ENCODE results near the gene CYBA.

CYBA gene

GRCh38 chr16:88616736-88617135 is 34.1 kb downstream of the CYBA start:
- no peak for DNase-seq (ENCODE audit: low read depth)
- no peak overlapping the region for H3K4me3 ChIP-seq (ENCODE audit: low read depth, low read length)
- no peak for TF ChIP-seq CTCF (IDR thresholded peaks at IDR 0.05; ENCODE audit: low read depth, low read length, missing control alignments)
- in situ Hi-C loops (cut with HindIII; ENCODE audit: low sequenced_read_pairs): no loop called here

DNA sequence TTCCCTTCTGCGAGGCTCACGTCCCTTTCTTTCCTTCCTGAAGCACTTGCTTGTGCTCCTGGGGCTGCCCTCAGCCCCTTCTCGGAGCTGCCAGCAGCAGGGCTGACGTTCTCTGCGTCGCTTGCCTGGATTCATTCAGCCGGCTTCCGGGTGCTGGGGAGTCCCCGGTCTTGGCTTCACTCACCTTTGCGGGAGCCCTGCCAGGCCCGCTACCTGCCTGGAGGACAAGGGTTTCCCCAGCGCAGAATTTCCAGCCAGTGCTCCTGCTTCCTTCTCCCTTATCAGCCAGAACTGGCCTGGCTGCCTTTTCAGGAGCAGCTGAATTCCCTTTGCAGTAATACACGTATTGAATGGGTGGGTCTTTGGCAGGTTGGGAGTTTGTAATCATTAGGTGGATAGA is 34.5 kb downstream of the CYBA start:
- in situ Hi-C loops (cut with HindIII; ENCODE audit: low sequenced_read_pairs): no loop called here
- no peak for TF ChIP-seq CTCF (IDR thresholded peaks at IDR 0.05; ENCODE audit: low read depth, low read length, missing control alignments)
- H3K4me3 ChIP-seq (ENCODE audit: low read depth, low read length): no peak overlapping the region
- no peak for DNase-seq (ENCODE audit: low read depth)

DNA sequence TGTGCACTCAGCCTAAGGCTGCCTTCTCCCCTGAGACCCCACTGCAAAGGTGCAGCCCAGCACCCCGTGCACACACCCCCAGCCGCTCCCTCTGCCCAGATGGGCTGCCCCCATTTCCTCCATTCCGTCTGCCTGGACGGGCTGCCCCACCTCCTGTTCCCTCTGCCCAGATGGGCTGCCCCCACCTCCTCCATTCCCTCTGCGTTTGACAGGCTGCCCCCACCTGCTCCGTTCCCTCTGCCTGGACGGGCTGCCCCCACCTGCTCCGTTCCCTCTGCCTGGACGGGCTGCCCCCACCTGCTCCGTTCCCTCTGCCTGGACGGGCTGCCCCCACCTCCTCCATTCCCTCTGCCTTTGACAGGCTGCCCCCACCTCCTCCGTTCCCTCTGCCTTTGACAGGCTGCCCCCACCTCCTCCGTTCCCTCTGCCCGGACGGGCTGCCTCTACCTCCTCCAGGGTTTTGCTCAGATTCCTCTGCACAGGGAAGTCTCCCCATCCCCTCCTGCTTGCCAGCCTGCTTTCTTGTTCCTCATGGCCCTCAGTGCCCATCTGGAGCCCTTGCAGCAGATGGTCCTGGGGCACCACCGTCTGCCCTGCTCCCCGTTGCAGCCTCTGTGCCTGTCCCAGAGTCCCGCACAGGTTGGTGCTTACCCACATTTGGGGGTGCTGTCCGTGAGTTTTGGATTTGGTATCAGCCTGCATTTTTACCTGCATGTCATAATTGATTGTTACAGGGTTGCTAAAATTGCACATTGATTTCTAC is 35.9 kb downstream of the CYBA start:
- TF ChIP-seq CTCF (IDR thresholded peaks at IDR 0.05; ENCODE audit: low read depth, low read length, missing control alignments): no peak
- in situ Hi-C loops (cut with HindIII; ENCODE audit: low sequenced_read_pairs): no loop called here
- H3K4me3 ChIP-seq (ENCODE audit: low read depth, low read length): no peak overlapping the region

DNA sequence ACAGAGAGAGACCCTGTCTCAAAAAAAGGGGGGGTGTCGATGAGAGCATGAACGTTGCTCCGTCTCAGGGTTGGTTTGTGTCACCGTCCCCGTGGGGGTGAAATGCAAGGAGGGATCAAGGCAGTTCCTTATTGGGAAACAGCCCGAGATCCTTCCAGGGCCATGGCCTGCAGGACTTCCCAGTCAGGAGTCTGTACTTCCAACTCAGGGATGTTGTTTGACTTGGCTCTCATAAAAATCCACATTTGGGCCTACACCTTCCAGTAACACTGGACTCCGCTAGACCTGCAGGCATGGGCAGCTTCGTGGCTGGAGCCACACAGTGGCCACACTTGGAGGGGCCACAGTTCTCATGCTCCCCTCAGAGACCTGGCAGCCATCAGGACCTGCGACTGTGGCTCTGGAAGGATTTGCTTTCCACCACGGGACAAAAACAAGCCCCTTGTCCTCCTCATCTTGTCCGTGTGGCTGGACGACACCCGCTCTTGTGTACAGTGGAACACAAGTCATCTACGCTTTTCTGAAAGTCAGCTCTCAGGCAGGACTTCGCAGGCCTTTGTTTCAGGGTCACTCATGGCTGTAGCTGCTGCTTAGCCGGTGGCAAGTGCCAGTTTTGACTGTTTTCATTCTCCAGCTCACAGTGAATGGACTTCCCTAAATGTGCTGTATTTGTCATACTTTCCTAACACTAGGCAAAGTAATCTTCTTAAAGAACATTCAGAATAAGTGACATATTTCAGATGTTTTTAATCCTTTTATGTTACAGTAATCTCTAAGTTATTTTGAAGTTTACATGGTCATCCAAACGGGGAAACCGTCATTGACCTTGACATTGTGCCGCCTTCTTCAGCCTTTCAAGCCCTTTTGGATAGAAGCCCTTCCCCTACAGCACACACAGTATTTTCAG is 36.7 kb downstream of the CYBA start:
- TF ChIP-seq CTCF (IDR thresholded peaks at IDR 0.05; ENCODE audit: low read depth, low read length, missing control alignments): no peak
- DNase-seq (ENCODE audit: low read depth): no peak
- no peak overlapping the region for H3K4me3 ChIP-seq (ENCODE audit: low read depth, low read length)
- in situ Hi-C loops (cut with HindIII; ENCODE audit: low sequenced_read_pairs): no loop called here

More for the DNA sequence above, 35.9 kb downstream of the CYBA start:
- no peak for DNase-seq (ENCODE audit: low read depth)

DNA sequence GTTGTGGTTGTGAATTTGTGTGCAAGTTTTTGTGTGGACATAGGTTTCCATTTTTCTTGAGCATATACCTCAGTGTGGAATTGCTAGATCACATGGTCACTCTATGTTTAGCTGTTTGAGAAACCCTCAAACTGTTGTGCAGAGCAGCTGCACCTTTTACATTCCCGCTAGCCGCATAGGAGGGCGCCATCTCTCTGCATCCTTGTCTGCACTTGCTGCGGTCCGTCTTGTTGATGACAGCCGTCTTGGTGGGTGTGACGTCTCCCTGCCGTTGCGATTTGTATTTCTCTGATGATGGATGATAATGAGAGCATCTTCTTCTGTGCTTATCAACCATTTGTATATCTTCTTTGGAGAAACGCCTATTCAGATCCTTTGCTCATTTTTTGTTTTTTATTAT is 37.6 kb downstream of the CYBA start:
- TF ChIP-seq CTCF (IDR thresholded peaks at IDR 0.05; ENCODE audit: low read depth, low read length, missing control alignments): no peak
- in situ Hi-C loops (cut with HindIII; ENCODE audit: low sequenced_read_pairs): no loop called here
- no peak overlapping the region for H3K4me3 ChIP-seq (ENCODE audit: low read depth, low read length)
- DNase-seq (ENCODE audit: low read depth): no peak

DNA sequence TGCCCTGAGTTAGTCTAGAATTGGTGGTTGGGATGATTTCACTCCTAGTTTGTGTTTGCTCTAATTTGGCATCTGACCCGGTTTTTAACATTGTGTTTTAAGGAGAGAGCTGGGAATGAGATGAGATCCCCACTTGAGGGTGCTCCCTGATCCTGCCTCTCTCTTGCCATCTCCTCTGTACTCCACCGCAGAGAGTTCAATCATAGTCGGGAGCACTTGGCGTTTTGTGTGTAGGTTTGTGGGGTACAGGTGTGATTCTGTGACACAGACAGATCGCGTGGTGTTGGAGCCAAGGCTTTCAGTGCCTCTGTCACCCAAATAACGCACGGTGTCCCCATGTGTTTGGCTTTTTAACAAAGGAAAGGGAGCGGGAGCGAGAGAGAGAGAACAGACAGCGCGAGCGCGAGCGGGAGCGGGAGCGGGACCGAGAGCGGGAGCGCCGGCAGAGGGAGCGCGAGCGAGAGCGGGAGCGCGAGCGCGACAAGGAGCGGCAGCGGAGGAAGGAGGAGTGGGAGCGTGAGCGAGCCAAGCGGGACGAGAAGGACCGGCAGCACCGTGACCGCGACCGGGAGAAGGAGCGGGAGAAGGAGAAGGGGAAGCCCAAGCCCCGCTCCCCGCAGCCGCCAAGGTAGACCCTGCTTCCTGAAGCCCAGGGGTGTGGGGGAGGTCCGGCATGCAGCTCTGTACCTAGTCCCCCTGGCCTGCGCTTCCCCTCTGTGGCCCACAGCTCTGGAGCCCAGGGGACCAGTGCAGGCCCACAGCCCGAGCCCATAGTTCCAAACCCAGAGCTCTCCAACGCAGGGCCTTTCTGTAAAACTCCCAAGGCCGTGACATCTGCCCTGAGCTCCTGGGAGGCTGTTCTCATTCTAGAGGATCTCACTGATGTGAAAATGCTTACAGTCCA is 39.7 kb downstream of the CYBA start:
- H3K4me3 ChIP-seq (ENCODE audit: low read depth, low read length): no peak overlapping the region
- TF ChIP-seq CTCF (IDR thresholded peaks at IDR 0.05; ENCODE audit: low read depth, low read length, missing control alignments): no peak
- in situ Hi-C loops (cut with HindIII; ENCODE audit: low sequenced_read_pairs): no loop called here
- no peak for DNase-seq (ENCODE audit: low read depth)
